Measurements from ENCODE around the gene XPO1.

Gene XPO1

GRCh38 chr2:61582165-61582564 is 44.0 kb upstream of the XPO1 start:
- H2AFZ ChIP-seq (ENCODE audit: low read depth, low read length, severe bottlenecking), result no peak overlapping the region
- no peak overlapping the region for H3K27ac ChIP-seq (ENCODE audit: low read depth, low read length)
- H3K9ac ChIP-seq (ENCODE audit: low read length), result no peak overlapping the region
- no peak overlapping the region for H3K4me3 ChIP-seq (ENCODE audit: insufficient read depth, low read length, poor library complexity, severe bottlenecking)
- H3K36me3 ChIP-seq (ENCODE audit: low read length), result no peaks in the 10 kb centered on the region
- no peaks in the 10 kb centered on the region for H3K9me2 ChIP-seq (replicated peaks; ENCODE audit: insufficient read depth, low read length)
- TF ChIP-seq EZH2phosphoT487 (conservative IDR thresholded peaks at IDR 0.05; ENCODE audit: low read length) (no peak), CTCF (IDR thresholded peaks at IDR 0.05; ENCODE audit: insufficient read depth, low read length, poor library complexity, severe bottlenecking) (no peak)
- no peak overlapping the region for H3K4me2 ChIP-seq (ENCODE audit: low read depth, low read length, poor library complexity, severe bottlenecking)
- no peaks in the 10 kb centered on the region for H4K20me1 ChIP-seq (ENCODE audit: low read depth, low read length)
- H3K79me2 ChIP-seq (ENCODE audit: insufficient read depth, low read length), result no peaks in the 10 kb centered on the region
- no peaks in the 10 kb centered on the region for H3K9me3 ChIP-seq (ENCODE audit: insufficient read depth, low read length)
- no peaks in the 10 kb centered on the region for H3K27me3 ChIP-seq (ENCODE audit: low read length)
- no peaks in the 10 kb centered on the region for H3F3A ChIP-seq (ENCODE audit: insufficient read depth)

GRCh38 chr2:61581716-61582115 is 43.6 kb upstream of the XPO1 start:
- no peaks in the 10 kb centered on the region for H4K20me1 ChIP-seq (ENCODE audit: low read depth, low read length)
- H3K9me3 ChIP-seq (ENCODE audit: insufficient read depth, low read length), result no peaks in the 10 kb centered on the region
- H3F3A ChIP-seq (ENCODE audit: insufficient read depth), result no peaks in the 10 kb centered on the region
- H3K4me2 ChIP-seq (ENCODE audit: low read depth, low read length, poor library complexity, severe bottlenecking), result no peak overlapping the region
- no peaks in the 10 kb centered on the region for H3K36me3 ChIP-seq (ENCODE audit: low read length)
- no peak overlapping the region for H3K9ac ChIP-seq (ENCODE audit: low read length)
- H3K27ac ChIP-seq (ENCODE audit: low read depth, low read length), result no peak overlapping the region
- TF ChIP-seq CTCF (IDR thresholded peaks at IDR 0.05; ENCODE audit: insufficient read depth, low read length, poor library complexity, severe bottlenecking) (no peak), EZH2phosphoT487 (conservative IDR thresholded peaks at IDR 0.05; ENCODE audit: low read length) (no peak)
- H3K79me2 ChIP-seq (ENCODE audit: insufficient read depth, low read length), result no peaks in the 10 kb centered on the region
- H3K27me3 ChIP-seq (ENCODE audit: low read length), result no peaks in the 10 kb centered on the region
- no peak overlapping the region for H2AFZ ChIP-seq (ENCODE audit: low read depth, low read length, severe bottlenecking)
- no peak overlapping the region for H3K4me3 ChIP-seq (ENCODE audit: insufficient read depth, low read length, poor library complexity, severe bottlenecking)
- H3K9me2 ChIP-seq (replicated peaks; ENCODE audit: insufficient read depth, low read length), result no peaks in the 10 kb centered on the region

- Histone ChIP-seq H4K20me1 (ENCODE audit: low read depth, low read length) (no peaks in the 10 kb centered on the region), H2AFZ (ENCODE audit: low read depth, low read length, severe bottlenecking) (no peak overlapping the region), H3K4me2 (ENCODE audit: low read depth, low read length, poor library complexity, severe bottlenecking) (no peak overlapping the region), H3K9me3 (ENCODE audit: insufficient read depth, low read length) (no peaks in the 10 kb centered on the region), H3K27ac (ENCODE audit: low read depth, low read length) (no peak overlapping the region), H3K36me3 (ENCODE audit: low read length) (no peaks in the 10 kb centered on the region), H3K4me3 (ENCODE audit: insufficient read depth, low read length, poor library complexity, severe bottlenecking) (no peak overlapping the region), H3K9ac (ENCODE audit: low read length) (no peak overlapping the region), H3F3A (ENCODE audit: insufficient read depth) (no peaks in the 10 kb centered on the region), H3K79me2 (ENCODE audit: insufficient read depth, low read length) (no peaks in the 10 kb centered on the region), H3K9me2 (replicated peaks; ENCODE audit: insufficient read depth, low read length) (no peaks in the 10 kb centered on the region), H3K27me3 (ENCODE audit: low read length) (no peaks in the 10 kb centered on the region)
- TF ChIP-seq CTCF (IDR thresholded peaks at IDR 0.05; ENCODE audit: insufficient read depth, low read length, poor library complexity, severe bottlenecking) (no peak), EZH2phosphoT487 (conservative IDR thresholded peaks at IDR 0.05; ENCODE audit: low read length) (no peak)
Observed at GRCh38 chr2:61575447-61575859, 37.3 kb upstream of the XPO1 start.

All from SU-DHL-6 (cell line).